GM23248 (cell line): ENCODE data around the gene UCP2. TPM values are rescaled to one million over a fixed set of nuclear protein-coding genes. Genes with fewer than 3 reads are reported as not detected.

Source experiments
- DNase-seq: peaks from one replicate; pipeline ENCODE4 v3.0.0-alpha.2; 2015
- H2AFZ ChIP-seq: fragments of 200-600 bp; sonication (generic); 2 replicates; pipeline ENCODE4 v1.6.1; 2016; ENCODE audit warnings: antibody characterized with exemption
- H3F3A ChIP-seq: fragments of 200-600 bp; sonication (generic); 2 replicates; pipeline ENCODE4 v1.6.1; 2016; ENCODE audit warnings: mild to moderate bottlenecking, antibody characterized with exemption, mixed run types; ENCODE audit not compliant: insufficient read depth
- H3K27ac ChIP-seq: fragments of 200-600 bp; sonication (generic); 2 replicates; pipeline ENCODE4 v1.5.1; 2016; ENCODE audit warnings: mild to moderate bottlenecking
- H3K27me3 ChIP-seq: fragments of 200-600 bp; sonication (generic); replicated peaks from 2 replicates; pipeline ENCODE4 v1.6.1; 2016; ENCODE audit warnings: mild to moderate bottlenecking; ENCODE audit not compliant: insufficient read depth
- H3K36me3 ChIP-seq: fragments of 200-600 bp; sonication (generic); 2 replicates; pipeline ENCODE4 v1.6.1; 2016; ENCODE audit warnings: low read depth, mild to moderate bottlenecking
- H3K4me1 ChIP-seq: fragments of 200-600 bp; sonication (generic); 2 replicates; pipeline ENCODE4 v1.6.1; 2016; ENCODE audit warnings: mild to moderate bottlenecking; ENCODE audit not compliant: insufficient read depth
- H3K4me2 ChIP-seq: fragments of 200-600 bp; sonication (generic); one replicate; pipeline ENCODE4 v1.6.1; 2016; ENCODE audit warnings: mild to moderate bottlenecking; ENCODE audit not compliant: unreplicated experiment
- H3K4me3 ChIP-seq: fragments of 200-600 bp; sonication (generic); 2 replicates; pipeline ENCODE4 v1.5.1; 2016; ENCODE audit warnings: mild to moderate bottlenecking
- H3K79me2 ChIP-seq: fragments of 200-600 bp; sonication (generic); 2 replicates; pipeline ENCODE4 v1.6.1; 2016; ENCODE audit warnings: mild to moderate bottlenecking; ENCODE audit not compliant: insufficient read depth
- H3K9ac ChIP-seq: fragments of 200-600 bp; sonication (generic); 2 replicates; pipeline ENCODE4 v1.6.1; 2016; ENCODE audit warnings: mild to moderate bottlenecking
- H3K9me2 ChIP-seq: fragments of 200-600 bp; sonication (generic); 2 replicates; pipeline ENCODE4 v1.6.1; 2016; ENCODE audit warnings: mixed run types, mild to moderate bottlenecking, moderate library complexity; ENCODE audit not compliant: insufficient read depth
- H3K9me3 ChIP-seq: fragments of 200-600 bp; sonication (generic); one replicate; pipeline ENCODE4 v1.6.1; 2017; ENCODE audit warnings: low read depth
- H4K20me1 ChIP-seq: fragments of 200-600 bp; sonication (generic); 2 replicates; pipeline ENCODE4 v1.6.0; 2016; ENCODE audit not compliant: insufficient read depth
- EZH2 ChIP-seq: fragments of 200-600 bp; sonication (generic); IDR thresholded peaks from 2 replicates; pipeline ENCODE4 v1.6.1; 2018; ENCODE audit warnings: antibody characterized with exemption, mild to moderate bottlenecking; ENCODE audit not compliant: insufficient read depth, poor library complexity, severe bottlenecking
- EZH2phosphoT487 ChIP-seq: fragments of 200-600 bp; sonication (generic); IDR thresholded peaks from 2 replicates; pipeline ENCODE4 v1.6.1; 2018; ENCODE audit warnings: antibody characterized with exemption, moderate library complexity, mild to moderate bottlenecking, low read depth; ENCODE audit not compliant: insufficient read depth
- WGBS, 2 experiments: methylation state at CpG; one replicate each; pipeline ENCODE4 v1.1.6; 2015 to 2017; ENCODE audit warnings: low lambda C conversion rate in 2 of 2, low coverage in 1 of 2; ENCODE audit errors: missing lambda C conversion rate in 2 of 2; 5-methylcytosine and 5-hydroxymethylcytosine counted together
- in situ Hi-C: fragments of 300-500 bp; cut with MboI; formaldehyde crosslinking; loops from 2 replicates; pipeline ENCODE4 v1.15.0; 2020
- polyA plus RNA-seq: library from polyadenylated mRNA; unstranded; fragments of >200 nt; fragmentation: Nextera tagmentation; extraction: Ambion mirVana; gene quantifications from 2 replicates; pipeline ENCODE4 v1.2.1, GENCODE V29; 2016
- total RNA-seq: library from RNA; depleted of rRNA; stranded (reverse); fragments of >200 nt; shearing (Covaris generic); gene quantifications from 2 replicates; pipeline ENCODE4 v1.2.3, GENCODE V29; 2014

The UCP2 gene
- total and polyA plus RNA-seq, 2 experiments from 2014 or later = 2.0 TPM; not detected in 1

- no peaks in the 10 kb centered on the region for H3K4me1 ChIP-seq
- WGBS, 2 experiments = 83 to 94% methylated on average over 3 of the region's 3 CpGs
- H3K4me2 ChIP-seq = no peak overlapping the region
- H3K36me3 ChIP-seq = no peaks in the 10 kb centered on the region
- H3F3A ChIP-seq = no peaks in the 10 kb centered on the region
- no peaks in the 10 kb centered on the region for H3K9me2 ChIP-seq
- in situ Hi-C loops = no loop called here
- TF ChIP-seq EZH2phosphoT487 (no peak), EZH2 (no peak)
- no peaks in the 10 kb centered on the region for H3K9me3 ChIP-seq
- no peak for DNase-seq
- no peaks in the 10 kb centered on the region for H4K20me1 ChIP-seq
- H3K4me3 ChIP-seq = no peak overlapping the region
- no peak overlapping the region for H3K27ac ChIP-seq
- H3K9ac ChIP-seq = no peak overlapping the region
- H3K27me3 ChIP-seq = no peaks in the 10 kb centered on the region
- no peak overlapping the region for H2AFZ ChIP-seq
- no peaks in the 10 kb centered on the region for H3K79me2 ChIP-seq
Observed at GRCh38 chr11:74009230-74009547, 26.5 kb upstream of the UCP2 start.

DNA sequence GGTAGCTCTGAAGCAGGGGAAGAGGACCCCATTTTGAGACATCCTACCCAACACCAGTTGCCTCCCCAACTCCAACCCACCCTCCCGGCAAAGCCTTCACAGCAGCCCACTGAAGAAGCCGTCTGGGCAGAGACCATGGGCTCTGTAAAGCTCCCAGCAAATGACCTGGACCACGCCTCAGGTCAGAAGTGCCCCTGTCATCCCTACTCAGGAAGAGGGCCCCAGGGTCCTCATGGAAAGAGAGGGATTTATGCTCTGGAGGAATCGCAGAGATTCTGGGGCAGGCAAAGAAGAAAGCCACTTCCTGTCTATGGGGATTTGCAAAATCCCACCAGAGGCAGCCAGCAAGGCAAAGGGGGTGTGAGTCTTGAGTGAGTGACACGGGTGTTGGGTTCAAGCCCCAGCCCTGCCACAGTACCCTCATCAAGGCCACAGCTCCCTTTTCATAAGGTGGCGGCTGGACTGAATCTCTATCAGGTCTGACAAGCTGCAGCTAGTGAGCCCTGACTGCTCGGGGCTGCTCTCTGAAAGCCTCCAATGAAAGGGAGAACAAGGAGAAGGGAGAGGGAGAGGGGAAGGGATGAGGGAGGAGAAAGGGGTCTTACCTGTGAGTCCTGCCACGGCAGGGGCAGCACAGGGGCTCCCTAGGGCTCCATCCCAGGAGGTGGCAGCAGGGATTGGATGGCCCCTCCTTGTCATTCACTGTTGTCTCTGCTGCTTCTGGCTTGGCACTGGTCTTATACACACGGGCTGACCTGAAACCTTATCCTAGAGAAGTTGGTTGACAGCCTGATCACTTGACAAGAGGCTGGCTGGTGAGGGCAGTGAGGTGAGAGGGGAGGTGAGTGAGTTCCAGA, 26.0 kb upstream of the UCP2 start, which contains the start of gene UCP3:
TSS of gene UCP3 (minus strand) at position 713 of the 857 bp plus-strand sequence. CDS start 2,043 bp downstream, outside the sequence.
- no peak for DNase-seq
- H3K36me3 ChIP-seq = no peaks in the 10 kb centered on the region
- H3K4me3 ChIP-seq = no peak within 1 kb of the TSS
- in situ Hi-C loops = no loop called here
- WGBS, 2 experiments = 61 to 64% methylated on average over 9 of the region's 9 CpGs
- no peaks in the 10 kb centered on the region for H3K4me1 ChIP-seq
- H3K27me3 ChIP-seq = no peaks in the 10 kb centered on the region
- no peaks in the 10 kb centered on the region for H4K20me1 ChIP-seq
- no peak within 1 kb of the TSS for H3K9ac ChIP-seq
- no peak within 1 kb of the TSS for H3K4me2 ChIP-seq
- no peaks in the 10 kb centered on the region for H3K9me2 ChIP-seq
- H2AFZ ChIP-seq = no peak within 1 kb of the TSS
- H3F3A ChIP-seq = no peaks in the 10 kb centered on the region
- H3K9me3 ChIP-seq = no peaks in the 10 kb centered on the region
- H3K27ac ChIP-seq = no peak within 1 kb of the TSS
- TF ChIP-seq EZH2phosphoT487 (no peak), EZH2 (no peak)
- no peaks in the 10 kb centered on the region for H3K79me2 ChIP-seq

DNA sequence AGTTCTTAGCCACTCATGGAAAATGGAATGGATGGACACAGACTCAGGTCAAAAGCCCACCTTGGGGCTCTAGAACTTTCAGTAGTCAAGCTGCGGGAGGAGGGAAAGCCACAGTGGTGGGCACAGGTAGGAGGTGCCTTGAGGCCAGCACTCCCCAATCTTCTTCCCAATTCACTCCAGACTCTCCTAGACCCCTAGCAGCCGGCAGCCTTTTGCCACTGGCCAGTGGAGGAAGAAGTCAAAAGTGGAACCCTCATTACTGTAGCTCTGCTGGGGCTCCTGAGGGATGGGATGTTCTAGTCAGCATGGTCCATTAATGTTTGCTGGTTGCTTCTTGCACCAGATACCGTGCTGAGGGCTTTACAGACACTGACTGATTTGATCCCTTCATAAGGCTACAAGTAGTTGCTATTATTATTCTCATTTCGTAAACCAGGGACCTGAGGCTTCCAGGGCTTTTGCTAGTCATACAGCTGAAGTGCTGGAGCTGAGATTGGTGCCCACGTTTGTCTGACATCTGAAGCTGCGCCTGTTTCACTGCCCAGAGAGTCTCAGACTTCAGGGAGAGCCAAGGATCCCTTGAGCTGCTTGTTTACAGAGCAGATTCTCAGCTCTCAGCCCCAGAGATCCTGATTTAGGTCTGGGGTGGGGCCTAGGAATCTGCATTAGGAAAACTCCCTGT, 25.2 kb upstream of the UCP2 start:
- Histone ChIP-seq H3K27me3 (no peaks in the 10 kb centered on the region), H3K27ac (no peak overlapping the region), H3F3A (no peaks in the 10 kb centered on the region), H3K9ac (no peak overlapping the region), H4K20me1 (no peaks in the 10 kb centered on the region), H3K9me3 (no peaks in the 10 kb centered on the region), H3K9me2 (no peaks in the 10 kb centered on the region), H2AFZ (no peak overlapping the region), H3K79me2 (no peaks in the 10 kb centered on the region), H3K4me1 (no peaks in the 10 kb centered on the region), H3K4me2 (no peak overlapping the region), H3K4me3 (no peak overlapping the region), H3K36me3 (no peaks in the 10 kb centered on the region)
- in situ Hi-C loops = no loop called here
- no peak for DNase-seq
- TF ChIP-seq EZH2 = no peak
- no peak for TF ChIP-seq EZH2phosphoT487
- WGBS, 2 experiments = 74 to 76% methylated on average over 6 of the region's 6 CpGs

- WGBS, 2 experiments = 84 to 86% methylated on average over 7 of the region's 7 CpGs
- H3K9me3 ChIP-seq = no peaks in the 10 kb centered on the region
- H3K9me2 ChIP-seq = no peaks in the 10 kb centered on the region
- H3K36me3 ChIP-seq = no peaks in the 10 kb centered on the region
- TF ChIP-seq EZH2phosphoT487 (no peak), EZH2 (no peak)
- H2AFZ ChIP-seq = no peak overlapping the region
- H3K79me2 ChIP-seq = no peaks in the 10 kb centered on the region
- DNase-seq = no peak
- H3K9ac ChIP-seq = no peak overlapping the region
- in situ Hi-C loops = no loop called here
- H3K4me3 ChIP-seq = no peak overlapping the region
- H3K4me1 ChIP-seq = no peaks in the 10 kb centered on the region
- H3K27me3 ChIP-seq = no peaks in the 10 kb centered on the region
- no peaks in the 10 kb centered on the region for H4K20me1 ChIP-seq
- H3K27ac ChIP-seq = no peak overlapping the region
- H3F3A ChIP-seq = no peaks in the 10 kb centered on the region
- no peak overlapping the region for H3K4me2 ChIP-seq
Observed at GRCh38 chr11:74006743-74007304, 24.2 kb upstream of the UCP2 start.
